IMR-90 (cell line): ENCODE data around the gene ZNF146. TPM values are rescaled to one million over a fixed set of nuclear protein-coding genes. Genes with fewer than 3 reads are reported as not detected.

Experiments
- ATAC-seq: fragments of 200-7000 bp; cut with Tn5 transposase; 2 replicates; pipeline ENCODE4 v1.9.1; 2020; ENCODE audit warnings: low read depth, mild to moderate bottlenecking, moderate library complexity
- BruUV-seq: library from RNA; stranded (reverse); fragments of 400-500 nt; replicated peaks from 2 replicates; lab custom pipeline; 2021; lab: Mats Ljungman, UMichigan
- CTCF ChIA-PET: fragments of 300-600 bp; formaldehyde crosslinking; extraction: SDS; loops from one replicate; lab custom pipeline; 2021; ENCODE audit warnings: antibody characterized with exemption; lab: Yijun Ruan, JAX
- POLR2A ChIA-PET: fragments of 300-600 bp; sonication (Branson Sonifier 250); formaldehyde crosslinking; loops from one replicate; lab custom pipeline; 2022; ENCODE audit warnings: antibody characterized with exemption; ENCODE audit not compliant: unreplicated experiment; lab: Charles Lee
- DNase-seq: peaks from one replicate; pipeline ENCODE4 v3.0.0; 2013
- H2AFZ ChIP-seq: replicated peaks from 2 replicates; pipeline ENCODE3; 2013; ENCODE audit warnings: low read length, mild to moderate bottlenecking; ENCODE audit not compliant: poor library complexity
- H2AK5ac ChIP-seq: 2 replicates; pipeline ENCODE4 v1.6.1; 2013; ENCODE audit warnings: low read depth, low read length, inconsistent platforms
- H2AK9ac ChIP-seq: replicated peaks from 2 replicates; pipeline ENCODE3; 2013; ENCODE audit warnings: mild to moderate bottlenecking, low read depth, low read length, moderate library complexity; ENCODE audit not compliant: poor library complexity
- H2BK120ac ChIP-seq: 2 replicates; pipeline ENCODE4 v1.6.1; 2013; ENCODE audit warnings: low read depth, low read length, inconsistent platforms
- H2BK15ac ChIP-seq: 3 replicates; pipeline ENCODE4 v1.6.1; 2013; ENCODE audit warnings: low read depth, low read length, inconsistent platforms
- H2BK20ac ChIP-seq: 2 replicates; pipeline ENCODE4 v1.6.1; 2013; ENCODE audit warnings: low read depth, mild to moderate bottlenecking, inconsistent platforms, low read length, moderate library complexity
- H2BK5ac ChIP-seq: 2 replicates; pipeline ENCODE4 v1.6.1; 2013; ENCODE audit warnings: mild to moderate bottlenecking, low read depth, low read length, inconsistent platforms; ENCODE audit not compliant: poor library complexity, severe bottlenecking
- H3K14ac ChIP-seq: replicated peaks from 2 replicates; pipeline ENCODE4 v1.6.1; 2013; ENCODE audit warnings: low read depth, low read length, inconsistent platforms
- H3K18ac ChIP-seq: 2 replicates; pipeline ENCODE4 v1.6.1; 2013; ENCODE audit warnings: low read depth, low read length, control low read depth
- H3K23ac ChIP-seq: 2 replicates; pipeline ENCODE4 v1.6.1; 2013; ENCODE audit warnings: low read depth, low read length, inconsistent platforms
- H3K27ac ChIP-seq: 2 replicates; pipeline ENCODE4 v1.5.1; 2013; ENCODE audit warnings: mild to moderate bottlenecking, control low read depth, low read length; ENCODE audit not compliant: insufficient read depth
- H3K27me3 ChIP-seq: 2 replicates; pipeline ENCODE4 v1.6.1; 2013; ENCODE audit warnings: low read length; ENCODE audit not compliant: control insufficient read depth, insufficient read depth
- H3K36me3 ChIP-seq: 2 replicates; pipeline ENCODE4 v1.6.1; 2013; ENCODE audit warnings: low read length, mixed read lengths; ENCODE audit not compliant: control insufficient read depth, insufficient read depth
- H3K4ac ChIP-seq: 2 replicates; pipeline ENCODE4 v1.6.1; 2013; ENCODE audit warnings: low read depth, low read length, inconsistent platforms
- H3K4me1 ChIP-seq: 2 replicates; pipeline ENCODE4 v1.6.1; 2013; ENCODE audit warnings: low read length, mixed read lengths; ENCODE audit not compliant: control insufficient read depth, insufficient read depth
- H3K4me2 ChIP-seq: 2 replicates; pipeline ENCODE4 v1.6.1; 2013; ENCODE audit warnings: low read depth, mild to moderate bottlenecking, control low read depth, low read length, moderate library complexity
- H3K4me3 ChIP-seq: 2 replicates; pipeline ENCODE4 v1.5.1; 2013; ENCODE audit warnings: low read depth, mild to moderate bottlenecking, control low read depth, low read length, moderate library complexity; ENCODE audit not compliant: insufficient read depth
- H3K56ac ChIP-seq: 2 replicates; pipeline ENCODE4 v1.6.1; 2013; ENCODE audit warnings: low read length, inconsistent platforms; ENCODE audit not compliant: insufficient read depth; ENCODE audit errors: extremely low read depth
- H3K79me1 ChIP-seq, 2 experiments: 2 replicates each; pipeline ENCODE4 v1.6.1; 2013; ENCODE audit warnings: low read length in 2 of 2, inconsistent platforms in 1 of 2, low read depth in 1 of 2
- H3K9ac ChIP-seq: 2 replicates; pipeline ENCODE4 v1.6.1; 2013; ENCODE audit warnings: low read depth, low read length, control low read depth
- H3K9me1 ChIP-seq: 2 replicates; pipeline ENCODE4 v1.6.1; 2013; ENCODE audit warnings: low read length, inconsistent platforms; ENCODE audit not compliant: insufficient read depth
- H3K9me3 ChIP-seq: 2 replicates; pipeline ENCODE4 v1.6.1; 2013; ENCODE audit warnings: low read length; ENCODE audit not compliant: control insufficient read depth, insufficient read depth
- H4K20me1 ChIP-seq: 2 replicates; pipeline ENCODE4 v1.6.1; 2013; ENCODE audit warnings: low read length, inconsistent platforms; ENCODE audit not compliant: insufficient read depth
- H4K5ac ChIP-seq: 2 replicates; pipeline ENCODE4 v1.6.1; 2013; ENCODE audit warnings: mild to moderate bottlenecking, low read depth, low read length, control low read depth
- H4K8ac ChIP-seq, 2 experiments: 2 replicates each; pipeline ENCODE4 v1.6.1; 2013; ENCODE audit warnings: low read depth in 2 of 2, low read length in 2 of 2, control low read depth in 1 of 2, inconsistent platforms in 1 of 2
- H4K91ac ChIP-seq: 2 replicates; pipeline ENCODE4 v1.6.1; 2013; ENCODE audit warnings: low read depth, low read length, inconsistent platforms; ENCODE audit not compliant: insufficient read depth
- CEBPB ChIP-seq: IDR thresholded peaks from 2 replicates; pipeline ENCODE4 v1.6.1; 2012; ENCODE audit warnings: low read depth, low read length, improper control_type of control experiment
- CTCF ChIP-seq: conservative IDR thresholded peaks from 2 replicates; pipeline ENCODE4 v1.5.1; 2012; ENCODE audit warnings: mild to moderate bottlenecking, low read depth, low read length, improper control_type of control experiment
- WGBS, 2 experiments: methylation state at CpG; one replicate each; pipeline versions ENCODE4 v1.1.5 to v1.1.7; 2013; ENCODE audit warnings: missing lambda C conversion rate in 2 of 2; ENCODE audit not compliant: insufficient read length in 1 of 2; ENCODE audit errors: extremely low coverage in 2 of 2; 5-methylcytosine and 5-hydroxymethylcytosine counted together
- dilution Hi-C: fragments of 300-500 bp; cut with HindIII; formaldehyde crosslinking; loops from one replicate; pipeline ENCODE4 v1.14.3; 2018; ENCODE audit warnings: low sequenced_read_pairs; ENCODE audit not compliant: unreplicated experiment
- in situ Hi-C: fragments of 300-500 bp; cut with MboI; formaldehyde crosslinking; loops from 3 replicates; pipeline ENCODE4 v1.14.3; 2019; ENCODE audit warnings: low sequenced_read_pairs, inconsistent platforms, mixed read lengths
- intact Hi-C: fragments of 100-400 bp; cut with micrococcal nuclease; formaldehyde crosslinking; loops from 2 replicates; pipeline ENCODE4 v1.10.0; 2022
- polyA plus RNA-seq, 3 experiments: library from polyadenylated mRNA; depleted of rRNA; stranded (reverse); fragments of >200 nt; gene quantifications; 2 replicates each; pipeline ENCODE4 v1.2.3, GENCODE V29; 2012; ENCODE audit warnings: low replicate concordance in 1 of 3
- total RNA-seq: library from RNA; depleted of rRNA; stranded (reverse); fragments of >200 nt; gene quantifications from 2 replicates; pipeline ENCODE4 v1.2.3, GENCODE V29; 2012
- TF ChIP-seq, protein P1 (sequence below): fragments of 150-350 bp; IDR thresholded peaks from 2 replicates; pipeline ENCODE4 v1.6.1; 2017; ENCODE audit warnings: mild to moderate bottlenecking, antibody characterized with exemption, low read length, low read depth
- TF ChIP-seq, protein P2 (sequence below): fragments of 150-350 bp; IDR thresholded peaks from 2 replicates; pipeline ENCODE4 v1.6.1; 2016; ENCODE audit warnings: low read depth, mild to moderate bottlenecking, low read length, moderate library complexity, borderline replicate concordance

ZNF146 gene
- total and polyA plus RNA-seq, 2 of the 4 experiments (the other 2 are of a cell fraction), result 61.6 to 106 TPM

DNA sequence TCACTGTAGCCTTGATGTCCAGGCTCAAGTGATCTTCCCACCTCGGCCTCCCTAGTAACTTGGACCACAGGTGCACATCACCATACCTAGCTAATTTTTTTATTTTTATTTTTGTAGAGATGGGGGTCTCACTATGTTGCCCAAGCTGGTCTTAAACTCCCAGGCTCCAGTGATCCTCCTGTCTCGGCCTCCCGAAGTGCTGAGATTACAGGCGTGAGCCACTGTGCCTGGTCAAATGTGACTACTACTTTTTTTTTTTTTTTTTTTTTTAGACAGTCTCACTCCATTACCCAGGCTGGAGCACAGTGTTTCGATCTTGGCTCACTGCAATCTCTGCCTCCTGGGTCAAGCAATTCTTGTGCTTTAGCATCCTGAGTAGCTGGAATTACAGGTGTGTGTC is 42.1 kb upstream of the ZNF146 start:
- peaks cover 4% of the 10 kb centered on the region; the same call in 1 of the 2 replicates for H3K4me1 ChIP-seq
- TF ChIP-seq CTCF (no peak), CEBPB (no peak)
- TF ChIP-seq, protein P1, sequence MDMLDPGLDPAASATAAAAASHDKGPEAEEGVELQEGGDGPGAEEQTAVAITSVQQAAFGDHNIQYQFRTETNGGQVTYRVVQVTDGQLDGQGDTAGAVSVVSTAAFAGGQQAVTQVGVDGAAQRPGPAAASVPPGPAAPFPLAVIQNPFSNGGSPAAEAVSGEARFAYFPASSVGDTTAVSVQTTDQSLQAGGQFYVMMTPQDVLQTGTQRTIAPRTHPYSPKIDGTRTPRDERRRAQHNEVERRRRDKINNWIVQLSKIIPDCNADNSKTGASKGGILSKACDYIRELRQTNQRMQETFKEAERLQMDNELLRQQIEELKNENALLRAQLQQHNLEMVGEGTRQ, result no peak
- TF ChIP-seq, protein P2, sequence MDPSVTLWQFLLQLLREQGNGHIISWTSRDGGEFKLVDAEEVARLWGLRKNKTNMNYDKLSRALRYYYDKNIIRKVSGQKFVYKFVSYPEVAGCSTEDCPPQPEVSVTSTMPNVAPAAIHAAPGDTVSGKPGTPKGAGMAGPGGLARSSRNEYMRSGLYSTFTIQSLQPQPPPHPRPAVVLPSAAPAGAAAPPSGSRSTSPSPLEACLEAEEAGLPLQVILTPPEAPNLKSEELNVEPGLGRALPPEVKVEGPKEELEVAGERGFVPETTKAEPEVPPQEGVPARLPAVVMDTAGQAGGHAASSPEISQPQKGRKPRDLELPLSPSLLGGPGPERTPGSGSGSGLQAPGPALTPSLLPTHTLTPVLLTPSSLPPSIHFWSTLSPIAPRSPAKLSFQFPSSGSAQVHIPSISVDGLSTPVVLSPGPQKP, result no peak
- H4K91ac ChIP-seq, result no peak overlapping the region
- DNase-seq (no peak), ATAC-seq (no peak)
- H3K4me3 ChIP-seq, result no peak overlapping the region
- H3K18ac ChIP-seq, result no peak overlapping the region
- POLR2A ChIA-PET, result no interaction called here
- H3K23ac ChIP-seq, result no peak overlapping the region
- no peaks in the 10 kb centered on the region for H3K27me3 ChIP-seq
- dilution Hi-C loops (no loop called here), intact Hi-C loops (no loop called here), in situ Hi-C loops (loop anchor here (5.0 kb wide), 1 partner anchor 46 kb away; no protein-coding TSS in a partner anchor)
- H3K36me3 ChIP-seq, result no peaks in the 10 kb centered on the region
- H2BK5ac ChIP-seq, result no peak overlapping the region
- H2BK20ac ChIP-seq, result no peak overlapping the region
- H3K9me1 ChIP-seq, result no peaks in the 10 kb centered on the region
- H4K5ac ChIP-seq, result no peak overlapping the region
- H3K56ac ChIP-seq, result no peak overlapping the region
- H3K79me1 ChIP-seq, result no peaks in the 10 kb centered on the region
- H3K4ac ChIP-seq, result no peak overlapping the region
- CTCF ChIA-PET, result interaction anchor here (0.6 to 2.3 kb wide), 2 partner anchors 8 to 45 kb away, joined by 3 to 12 read pairs; no protein-coding TSS in a partner anchor
- H4K8ac ChIP-seq, result no peak overlapping the region
- H3K9ac ChIP-seq, result no peak overlapping the region
- no peak overlapping the region for H2AK9ac ChIP-seq
- no CpG with 5 or more reads among the region's 5 CpGs for WGBS, 2 experiments
- H2BK15ac ChIP-seq, result no peak overlapping the region
- no peak overlapping the region for H2AK5ac ChIP-seq
- no TSS peak for BruUV-seq
- no peak overlapping the region for H2BK120ac ChIP-seq
- no peaks in the 10 kb centered on the region for H3K9me3 ChIP-seq
- H4K20me1 ChIP-seq, result no peaks in the 10 kb centered on the region
- no peak overlapping the region for H2AFZ ChIP-seq
- H3K4me2 ChIP-seq, result no peak overlapping the region
- no peak overlapping the region for H3K14ac ChIP-seq
- no peak overlapping the region for H3K27ac ChIP-seq
